Neural crest cell (in vitro differentiated cells): Measurements from ENCODE around the gene ZNF654. TPM values are rescaled to one million over a fixed set of nuclear protein-coding genes. Genes with fewer than 3 reads are reported as not detected.
"Not testable (repeated sequence)": the region's sequence is repeated elsewhere in the genome, so short reads cannot be mapped to it uniquely, and the experiment has no call there.

ENCODE experiments used
- DNase-seq: peaks from one replicate; pipeline ENCODE4 v3.0.0; 2021; ENCODE audit warnings: low read depth, mixed read lengths, low spot score
- H3K27ac Mint-ChIP-seq: one replicate; pipeline ENCODE4 v1.8.0; 2021; ENCODE audit warnings: mild to moderate bottlenecking, mixed read lengths; ENCODE audit not compliant: unreplicated experiment
- H3K27me3 Mint-ChIP-seq: 2 replicates; pipeline ENCODE4 v1.8.0; 2021; ENCODE audit warnings: low read depth, mild to moderate bottlenecking, mixed read lengths
- H3K36me3 Mint-ChIP-seq: 2 replicates; pipeline ENCODE4 v1.8.0; 2021; ENCODE audit warnings: low read depth, mild to moderate bottlenecking, mixed read lengths
- H3K4me1 Mint-ChIP-seq: 2 replicates; pipeline ENCODE4 v1.8.0; 2021; ENCODE audit warnings: mixed read lengths
- H3K4me3 Mint-ChIP-seq: one replicate; pipeline ENCODE4 v1.8.0; 2021; ENCODE audit warnings: mild to moderate bottlenecking, mixed read lengths
- H3K9me3 Mint-ChIP-seq: 2 replicates; pipeline ENCODE4 v1.8.0; 2021; ENCODE audit warnings: mixed read lengths
- total RNA-seq: library from RNA; stranded (reverse); gene quantifications from 2 replicates; pipeline ENCODE4 v1.2.1, GENCODE V29; 2021
- TF ChIP-seq, protein P1 (sequence below): fragments of 200-600 bp; sonication (generic); conservative IDR thresholded peaks from 2 replicates; pipeline ENCODE4 v1.5.0; 2021; ENCODE audit warnings: antibody characterized with exemption, mild to moderate bottlenecking

Gene ZNF654
- total RNA-seq, 1 donor from 2014 or later: 7.2 TPM

DNA sequence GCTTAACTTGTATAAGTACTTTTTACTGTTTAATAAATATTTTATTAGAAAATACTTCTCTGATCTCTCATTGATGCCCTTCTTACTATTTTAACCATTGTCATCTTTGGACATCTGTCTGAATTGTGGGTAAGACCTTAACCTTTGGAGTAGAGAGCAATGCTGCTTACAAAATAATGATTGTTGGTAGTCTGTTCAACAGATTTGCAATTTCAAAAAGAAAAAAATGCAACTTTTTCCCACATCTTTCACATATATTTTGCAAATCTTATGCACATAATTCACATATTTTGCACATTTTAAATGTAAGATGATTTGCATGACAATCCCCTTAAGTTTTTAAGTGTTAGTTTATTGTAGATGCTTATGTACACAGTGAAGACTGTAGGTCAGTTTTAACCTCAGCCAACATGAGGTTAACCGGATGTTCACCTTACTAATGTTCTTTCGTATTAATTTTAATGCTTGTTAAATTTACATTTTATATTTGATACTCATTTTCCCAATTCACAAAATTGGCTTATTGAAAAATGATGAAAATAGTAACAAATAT lies 107.4 kb downstream of the ZNF654 start:
- H3K27ac Mint-ChIP-seq: no peak overlapping the region
- H3K9me3 Mint-ChIP-seq: peaks cover under 1% of the 10 kb centered on the region
- H3K36me3 Mint-ChIP-seq: peaks cover 16% of the 10 kb centered on the region

GRCh38 chr3:88167173-88167572 lies 108.1 kb downstream of the ZNF654 start:
- Mint-ChIP-seq H3K27ac (no peak overlapping the region), H3K36me3 (peaks cover 20% of the 10 kb centered on the region), H3K4me3 (no peak overlapping the region), H3K4me1 (no peaks in the 10 kb centered on the region), H3K27me3 (no peaks in the 10 kb centered on the region), H3K9me3 (peaks cover 5% of the 10 kb centered on the region)
- TF ChIP-seq, protein P1, sequence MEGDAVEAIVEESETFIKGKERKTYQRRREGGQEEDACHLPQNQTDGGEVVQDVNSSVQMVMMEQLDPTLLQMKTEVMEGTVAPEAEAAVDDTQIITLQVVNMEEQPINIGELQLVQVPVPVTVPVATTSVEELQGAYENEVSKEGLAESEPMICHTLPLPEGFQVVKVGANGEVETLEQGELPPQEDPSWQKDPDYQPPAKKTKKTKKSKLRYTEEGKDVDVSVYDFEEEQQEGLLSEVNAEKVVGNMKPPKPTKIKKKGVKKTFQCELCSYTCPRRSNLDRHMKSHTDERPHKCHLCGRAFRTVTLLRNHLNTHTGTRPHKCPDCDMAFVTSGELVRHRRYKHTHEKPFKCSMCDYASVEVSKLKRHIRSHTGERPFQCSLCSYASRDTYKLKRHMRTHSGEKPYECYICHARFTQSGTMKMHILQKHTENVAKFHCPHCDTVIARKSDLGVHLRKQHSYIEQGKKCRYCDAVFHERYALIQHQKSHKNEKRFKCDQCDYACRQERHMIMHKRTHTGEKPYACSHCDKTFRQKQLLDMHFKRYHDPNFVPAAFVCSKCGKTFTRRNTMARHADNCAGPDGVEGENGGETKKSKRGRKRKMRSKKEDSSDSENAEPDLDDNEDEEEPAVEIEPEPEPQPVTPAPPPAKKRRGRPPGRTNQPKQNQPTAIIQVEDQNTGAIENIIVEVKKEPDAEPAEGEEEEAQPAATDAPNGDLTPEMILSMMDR: no peak
- no peak for DNase-seq

More for the DNA sequence above, 107.4 kb downstream of the ZNF654 start:
- TF ChIP-seq, protein P1: no peak
- Mint-ChIP-seq H3K4me1 (no peaks in the 10 kb centered on the region), H3K27me3 (no peaks in the 10 kb centered on the region), H3K4me3 (no peak overlapping the region)
- DNase-seq: no peak

GRCh38 chr3:88167704-88168103 lies 108.6 kb downstream of the ZNF654 start:
- Mint-ChIP-seq H3K36me3 (peaks cover 18% of the 10 kb centered on the region), H3K27ac (no peak overlapping the region), H3K4me1 (no peaks in the 10 kb centered on the region), H3K4me3 (no peak overlapping the region), H3K27me3 (no peaks in the 10 kb centered on the region), H3K9me3 (peaks cover 5% of the 10 kb centered on the region)
- DNase-seq: no peak
- TF ChIP-seq, protein P1: no peak

- no peak for DNase-seq
- no peaks in the 10 kb centered on the region for H3K27me3 Mint-ChIP-seq
- TF ChIP-seq, protein P1: no peak
- no peak overlapping the region for H3K4me3 Mint-ChIP-seq
- H3K9me3 Mint-ChIP-seq: peaks cover 7% of the 10 kb centered on the region
- no peak overlapping the region for H3K27ac Mint-ChIP-seq
- H3K36me3 Mint-ChIP-seq: peaks cover 18% of the 10 kb centered on the region
- H3K4me1 Mint-ChIP-seq: no peaks in the 10 kb centered on the region
These were observed 109.1 kb downstream of the ZNF654 start for GRCh38 chr3:88168171-88168570.

DNA sequence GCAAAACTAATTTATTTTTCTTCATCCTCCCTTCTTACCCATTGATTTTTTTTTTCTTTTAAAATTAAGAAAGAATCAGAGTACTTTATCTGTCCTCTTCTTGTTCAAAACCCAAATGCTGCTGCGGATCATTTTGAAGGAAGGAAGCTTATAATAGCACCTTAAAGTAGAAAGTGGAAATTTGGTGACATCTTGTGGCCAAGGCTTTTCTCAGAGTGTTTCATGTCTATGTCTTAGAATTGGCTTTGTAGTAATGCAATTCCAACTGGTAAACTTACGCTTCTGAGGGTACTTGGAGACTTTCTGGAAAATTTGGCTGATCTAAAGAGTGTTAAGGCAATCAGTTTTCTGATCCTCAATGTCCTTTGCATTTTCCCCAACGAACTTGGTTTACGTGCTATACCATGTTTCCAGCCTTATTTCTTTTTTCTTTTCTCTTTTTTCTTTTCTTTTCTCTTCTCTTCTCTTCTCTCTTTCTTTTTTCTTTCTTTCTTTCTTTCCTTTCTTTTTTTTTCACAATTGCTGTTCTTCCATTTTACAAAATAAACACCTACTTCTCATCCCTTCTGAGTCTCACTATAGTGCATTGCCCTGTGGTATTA lies 121.4 kb downstream of the ZNF654 start:
- H3K27me3 Mint-ChIP-seq: no peaks in the 10 kb centered on the region
- no peak overlapping the region for H3K4me3 Mint-ChIP-seq
- H3K36me3 Mint-ChIP-seq: peaks cover 15% of the 10 kb centered on the region
- no peak overlapping the region for H3K27ac Mint-ChIP-seq
- no peaks in the 10 kb centered on the region for H3K4me1 Mint-ChIP-seq
- peaks cover 5% of the 10 kb centered on the region for H3K9me3 Mint-ChIP-seq
- TF ChIP-seq, protein P1: peak; percentile 59
- DNase-seq: no peak

- not testable (repeated sequence) for H3K9me3 Mint-ChIP-seq, H3K27ac Mint-ChIP-seq, DNase-seq, H3K4me1 Mint-ChIP-seq, H3K27me3 Mint-ChIP-seq, H3K4me3 Mint-ChIP-seq
- peaks cover 15% of the 10 kb centered on the region for H3K36me3 Mint-ChIP-seq
These were observed 123.3 kb downstream of the ZNF654 start for GRCh38 chr3:88182165-88182918.
